OCI-LY3 (cell line): ENCODE results near the gene OR2Y1.
"Not testable (repeated sequence)": the region's sequence is repeated elsewhere in the genome, so short reads cannot be mapped to it uniquely, and the experiment has no call there.

Source experiments
- H2AFZ ChIP-seq: fragments of 200-600, 300-600 bp; shearing (Covaris generic); 2 replicates; pipeline ENCODE4 v1.6.0; 2014; ENCODE audit warnings: antibody characterized with exemption, low read depth, low read length
- H3K27ac ChIP-seq: fragments of 200-600, 300-600 bp; sonication (generic); 2 replicates; pipeline ENCODE4 v1.5.1; 2014; ENCODE audit warnings: mild to moderate bottlenecking, low read length, moderate library complexity, mixed read lengths
- H3K27me3 ChIP-seq: fragments of 200-600, 300-600 bp; sonication (generic); 2 replicates; pipeline ENCODE4 v1.6.1; 2014; ENCODE audit warnings: low read depth, low read length, mixed read lengths
- H3K36me3 ChIP-seq: fragments of 200-600, 300-600 bp; sonication (generic); replicated peaks from 2 replicates; pipeline ENCODE3; 2014; ENCODE audit warnings: low read depth, low read length, mixed read lengths
- H3K4me1 ChIP-seq: fragments of 300-600, 200-600 bp; sonication (generic); 2 replicates; pipeline ENCODE4 v1.6.1; 2014; ENCODE audit warnings: low read length, mixed read lengths
- H3K4me2 ChIP-seq: fragments of 200-600, 300-600 bp; sonication (generic); 2 replicates; pipeline ENCODE4 v1.6.1; 2014; ENCODE audit warnings: low read length, mixed read lengths
- H3K4me3 ChIP-seq: fragments of 300-600, 200-600 bp; sonication (generic); 2 replicates; pipeline ENCODE4 v1.5.1; 2014; ENCODE audit warnings: antibody characterized with exemption, mild to moderate bottlenecking, low read length, moderate library complexity
- H3K79me2 ChIP-seq: fragments of 300-600, 200-600 bp; shearing (Covaris generic); 2 replicates; pipeline ENCODE4 v1.6.1; 2014; ENCODE audit warnings: mild to moderate bottlenecking, low read length, mixed read lengths
- H3K9ac ChIP-seq: fragments of 300-600, 200-600 bp; shearing (Covaris generic); 2 replicates; pipeline ENCODE4 v1.6.0; 2014; ENCODE audit warnings: mild to moderate bottlenecking, low read length, moderate library complexity
- H3K9me3 ChIP-seq: fragments of 200-600, 300-600 bp; shearing (Covaris generic); 2 replicates; pipeline ENCODE4 v1.6.1; 2014; ENCODE audit warnings: low read length, mixed read lengths; ENCODE audit not compliant: insufficient read depth
- H4K20me1 ChIP-seq: fragments of 200-600, 300-600 bp; sonication (generic); 2 replicates; pipeline ENCODE4 v1.6.1; 2016; ENCODE audit warnings: low read length, mixed read lengths; ENCODE audit not compliant: insufficient read depth
- CTCF ChIP-seq: fragments of 200-600, 300-600 bp; sonication (generic); IDR thresholded peaks from 2 replicates; pipeline ENCODE4 v1.5.1; 2014; ENCODE audit warnings: antibody characterized with exemption, low read length, low read depth
- EZH2phosphoT487 ChIP-seq: fragments of 200-600 bp; shearing (Covaris generic); IDR thresholded peaks from 2 replicates; pipeline ENCODE4 v1.6.1; 2018; ENCODE audit warnings: antibody characterized with exemption, mixed run types, low read depth

The OR2Y1 gene

GRCh38 chr5:180739958-180740357, at the start of gene OR2Y1:
TSS of gene OR2Y1 (minus strand) at chr5:180740058. CDS start at chr5:180740058, 0 bp downstream.
- Histone ChIP-seq H3K4me2 (no peak within 1 kb of the TSS), H3K9me3 (no peaks in the 10 kb centered on the region), H2AFZ (no peak within 1 kb of the TSS), H3K36me3 (no peaks in the 10 kb centered on the region), H3K4me3 (no peak within 1 kb of the TSS), H3K9ac (no peak within 1 kb of the TSS), H4K20me1 (no peaks in the 10 kb centered on the region), H3K79me2 (no peaks in the 10 kb centered on the region), H3K4me1 (no peaks in the 10 kb centered on the region), H3K27ac (no peak within 1 kb of the TSS), H3K27me3 (peaks cover 42% of the 10 kb centered on the region)
- TF ChIP-seq CTCF (no peak), EZH2phosphoT487 (no peak)

GRCh38 chr5:180788651-180789410, 49.0 kb upstream of the OR2Y1 start:
- H3K4me3 ChIP-seq, H3K27ac ChIP-seq, H3K27me3 ChIP-seq, H3K4me2 ChIP-seq, H3K9me3 ChIP-seq, H3K4me1 ChIP-seq, H3K9ac ChIP-seq, H2AFZ ChIP-seq, H4K20me1 ChIP-seq: not testable (repeated sequence)
- Histone ChIP-seq H3K36me3 (peaks cover 32% of the 10 kb centered on the region), H3K79me2 (peaks cover 29% of the 10 kb centered on the region)

- peaks cover 19% of the 10 kb centered on the region; the same call in 1 of the 2 replicates for H3K79me2 ChIP-seq
- peaks cover 30% of the 10 kb centered on the region for H3K36me3 ChIP-seq
- H3K9me3 ChIP-seq: no peaks in the 10 kb centered on the region
- H2AFZ ChIP-seq: no peak overlapping the region
- H3K27ac ChIP-seq: no peak overlapping the region
- TF ChIP-seq CTCF (no peak), EZH2phosphoT487 (no peak)
- H3K4me2 ChIP-seq: no peak overlapping the region
- H4K20me1 ChIP-seq: peaks cover 1% of the 10 kb centered on the region
- H3K4me3 ChIP-seq: no peak overlapping the region
- H3K27me3 ChIP-seq: no peaks in the 10 kb centered on the region
- H3K4me1 ChIP-seq: 0 out of 2 replicates have a peak, but pooled peaks cover 2% of the 10 kb centered on the region
- no peak overlapping the region for H3K9ac ChIP-seq
Measured at GRCh38 chr5:180787711-180788431, 48.0 kb upstream of the OR2Y1 start.

GRCh38 chr5:180786531-180787398, 46.9 kb upstream of the OR2Y1 start:
- no peaks in the 10 kb centered on the region for H4K20me1 ChIP-seq
- no peak overlapping the region for H3K4me2 ChIP-seq
- H2AFZ ChIP-seq: no peak overlapping the region
- no peak overlapping the region for H3K9ac ChIP-seq
- H3K9me3 ChIP-seq: no peaks in the 10 kb centered on the region
- peaks cover 6% of the 10 kb centered on the region for H3K4me1 ChIP-seq
- no peak overlapping the region for H3K27ac ChIP-seq
- H3K4me3 ChIP-seq: no peak overlapping the region
- no peak for TF ChIP-seq CTCF
- TF ChIP-seq EZH2phosphoT487: no peak
- H3K36me3 ChIP-seq: peaks cover 23% of the 10 kb centered on the region
- H3K27me3 ChIP-seq: no peaks in the 10 kb centered on the region
- H3K79me2 ChIP-seq: peaks cover 10% of the 10 kb centered on the region; the same call in 1 of the 2 replicates
